HG03571 (cell line): Measurements from ENCODE around the gene FAM110D.

Experiments
- ATAC-seq: cut with Tn5 transposase; IDR thresholded peaks from one replicate; pipeline ENCODE4 v1.9.1; 2021; ENCODE audit not compliant: unreplicated experiment

Gene FAM110D

DNA sequence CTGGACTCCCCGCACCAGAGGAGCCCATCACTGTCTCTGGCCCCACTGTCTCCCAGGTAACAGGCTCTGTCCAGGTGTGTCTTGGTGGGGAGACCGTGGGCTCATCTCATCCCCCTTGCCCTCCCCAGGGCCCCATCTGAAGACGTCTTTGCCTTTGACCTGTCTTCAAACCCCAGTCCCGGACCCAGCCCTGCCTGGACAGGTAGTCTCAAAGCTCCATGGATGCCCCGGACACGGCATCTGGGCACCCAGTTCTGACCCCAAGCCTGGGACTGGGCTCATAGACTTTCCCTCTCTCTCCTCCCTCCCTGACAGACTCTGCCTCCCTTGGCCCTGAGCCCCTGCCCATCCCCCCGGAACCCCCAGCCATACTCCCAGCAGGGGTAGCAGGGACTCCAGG lies 25.2 kb downstream of the FAM110D start:
- no peak for ATAC-seq

DNA sequence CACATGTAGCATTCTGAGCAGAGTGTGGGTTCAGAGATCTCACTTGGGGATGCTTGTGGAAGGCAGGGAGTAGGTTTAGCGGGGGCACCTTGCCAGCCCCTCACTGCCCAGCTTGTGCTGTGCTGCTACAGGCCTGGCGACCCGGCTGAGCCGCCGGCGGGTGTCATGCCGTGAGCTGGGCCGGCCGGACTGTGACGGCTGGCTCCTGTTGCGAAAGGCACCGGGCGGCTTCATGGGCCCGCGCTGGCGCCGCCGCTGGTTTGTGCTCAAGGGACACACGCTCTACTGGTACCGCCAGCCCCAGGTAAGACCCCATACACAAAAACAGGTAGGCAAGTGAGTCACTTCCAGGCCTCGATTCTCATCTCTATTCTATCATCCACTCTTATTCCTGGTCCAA lies 26.0 kb downstream of the FAM110D start:
- ATAC-seq = no peak

DNA sequence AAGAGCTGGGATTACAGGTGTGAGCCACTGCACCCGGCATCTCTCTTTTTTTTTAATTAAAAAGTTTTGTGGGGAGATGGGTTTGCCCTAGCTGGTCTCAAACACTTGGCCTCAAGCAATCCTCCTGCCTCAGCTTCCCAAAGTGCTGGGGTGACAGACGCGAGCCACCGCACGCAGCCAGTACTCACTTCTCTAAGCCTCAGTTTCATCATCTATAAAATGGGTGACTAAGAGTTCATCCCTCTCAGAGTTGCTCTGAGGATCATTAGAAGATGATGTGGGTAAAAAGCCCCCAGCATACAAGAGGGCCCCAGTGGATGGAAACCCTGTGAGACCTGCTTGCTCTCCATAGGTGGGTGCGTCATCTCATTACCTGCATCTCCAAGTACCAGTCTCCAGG lies 29.0 kb downstream of the FAM110D start:
- no peak for ATAC-seq

DNA sequence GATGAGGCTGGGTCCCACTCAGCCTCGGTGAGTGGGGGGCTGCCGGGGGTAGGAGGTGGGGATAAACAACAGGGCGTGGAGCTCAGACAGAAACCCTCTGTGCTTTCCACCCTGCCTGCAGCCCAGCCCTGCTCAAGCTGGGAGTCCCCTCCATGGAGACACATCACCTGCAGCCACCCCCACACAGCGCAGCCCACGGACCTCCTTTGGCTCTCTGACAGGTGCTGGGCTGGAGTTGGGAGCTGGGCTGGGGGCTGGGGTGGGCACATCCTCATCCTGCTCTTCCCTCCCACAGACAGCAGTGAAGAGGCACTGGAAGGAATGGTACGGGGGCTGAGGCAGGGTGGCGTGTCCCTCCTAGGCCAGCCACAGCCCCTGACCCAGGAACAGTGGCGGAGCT lies 29.6 kb downstream of the FAM110D start:
- ATAC-seq = no peak

DNA sequence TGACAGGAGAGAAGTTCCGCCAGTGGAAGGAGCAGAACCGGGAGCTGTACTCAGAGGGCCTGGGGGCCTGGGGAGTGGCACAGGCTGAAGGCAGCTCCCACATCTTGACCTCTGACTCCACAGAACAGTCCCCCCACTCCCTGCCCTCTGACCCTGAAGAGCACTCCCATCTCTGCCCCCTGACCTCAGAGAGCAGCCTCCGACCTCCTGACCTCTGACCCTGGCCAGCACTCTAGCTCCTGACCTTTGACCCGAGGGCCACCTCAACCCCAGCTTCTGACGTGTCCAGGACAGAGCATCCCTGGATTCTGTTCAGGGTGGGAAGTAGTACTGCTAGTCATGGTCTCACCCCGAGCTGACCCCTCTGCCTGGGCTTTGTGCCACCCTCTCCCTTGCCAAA lies 30.5 kb downstream of the FAM110D start:
- no peak for ATAC-seq

DNA sequence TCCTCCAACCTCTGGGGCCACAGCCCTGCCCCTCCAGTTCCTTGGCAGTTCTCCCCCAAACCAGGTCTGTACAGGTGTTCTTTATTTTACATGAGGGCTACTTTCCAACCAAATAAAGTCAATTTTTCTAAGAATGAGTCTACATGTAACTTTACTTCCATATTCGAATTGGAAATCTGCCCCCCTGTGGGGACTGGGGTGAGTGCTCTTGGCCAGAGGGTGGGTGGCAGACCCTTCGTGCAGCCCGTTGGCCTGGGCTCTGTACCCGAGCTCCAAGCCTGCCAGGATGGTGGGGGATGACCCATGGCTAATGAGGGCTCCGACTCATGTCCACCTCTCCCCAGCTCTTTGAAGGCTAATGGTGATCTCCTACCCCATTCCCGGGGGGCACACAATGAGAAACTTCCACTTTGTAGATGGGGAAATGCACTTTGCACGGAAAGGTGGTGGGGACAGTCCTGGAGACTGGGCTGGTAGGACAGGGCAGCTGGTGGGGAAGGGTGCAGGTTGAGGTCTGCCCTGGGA lies 30.9 kb downstream of the FAM110D start:
- no peak for ATAC-seq

DNA sequence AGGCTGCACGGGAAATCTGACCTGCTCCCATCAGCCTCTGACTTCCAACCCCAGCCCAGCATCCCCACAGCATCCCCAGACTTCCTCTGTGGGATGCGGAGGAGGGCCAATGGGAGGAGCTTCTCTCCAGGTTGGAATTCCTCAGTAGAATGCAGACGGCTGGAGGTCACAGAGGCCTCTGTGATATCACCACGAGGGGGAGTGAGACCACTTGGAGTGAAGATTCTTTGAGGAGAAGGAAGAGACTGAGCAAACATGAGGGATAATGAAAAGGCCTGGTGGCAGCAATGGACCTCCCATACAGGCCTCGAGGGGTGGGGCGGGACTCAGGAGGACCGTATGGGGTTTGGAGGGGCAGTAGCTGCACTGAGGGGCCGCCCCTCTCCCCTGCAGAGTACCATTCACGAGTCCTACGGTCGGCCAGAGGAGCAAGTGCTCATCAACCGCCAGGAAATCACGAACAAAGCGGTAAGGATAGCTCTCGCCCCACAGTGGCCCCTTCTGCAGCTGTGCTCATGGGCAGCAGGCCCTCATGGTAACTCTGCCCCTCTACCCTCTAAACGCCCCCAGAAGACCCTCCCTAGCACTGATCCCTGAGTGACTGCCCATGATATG lies 31.6 kb downstream of the FAM110D start, which contains the start of gene CATSPER4:
Gene CATSPER4, plus strand, starts transcription at position 230 of the 615 bp plus-strand sequence. Its CDS starts 26 bp downstream, at position 256.
- no peak for ATAC-seq

DNA sequence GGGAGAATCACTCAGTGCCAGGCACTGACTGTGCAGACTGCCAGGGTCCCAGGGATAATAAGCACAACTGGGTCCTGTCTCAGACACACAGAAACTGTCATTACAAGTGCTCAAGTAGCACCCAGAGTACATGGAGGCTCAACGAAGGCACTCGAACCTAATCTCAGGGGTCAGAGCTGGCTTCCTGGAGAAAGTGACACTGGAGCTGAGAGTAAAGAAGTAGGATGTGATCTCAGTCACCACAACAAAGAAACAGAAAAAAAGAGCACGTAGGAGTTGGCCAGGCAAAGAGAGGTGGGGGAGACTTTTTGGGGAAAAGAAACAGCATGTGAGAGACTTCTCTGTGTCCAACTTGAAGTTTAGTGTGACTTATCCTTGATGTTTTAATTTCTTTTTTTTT lies 32.9 kb downstream of the FAM110D start:
- no peak for ATAC-seq

DNA sequence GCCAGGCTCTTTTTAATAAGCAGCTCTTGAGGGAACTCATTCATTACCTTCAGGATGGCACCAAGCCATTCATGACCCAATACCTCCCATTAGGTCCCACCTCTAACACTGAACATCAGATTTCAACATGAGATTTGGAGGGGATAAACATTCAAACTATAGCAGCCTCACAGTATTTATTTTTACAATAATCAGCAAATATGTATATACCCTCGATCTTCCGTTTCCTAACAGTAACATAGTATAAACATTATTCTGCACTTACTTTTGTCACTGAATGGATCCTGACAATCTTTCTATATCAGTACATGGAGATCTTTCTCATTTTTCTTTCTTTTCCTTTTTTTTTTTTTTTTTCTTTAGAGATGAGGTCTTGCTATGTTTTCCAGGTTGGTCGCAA lies 36.9 kb downstream of the FAM110D start:
- ATAC-seq = no peak

DNA sequence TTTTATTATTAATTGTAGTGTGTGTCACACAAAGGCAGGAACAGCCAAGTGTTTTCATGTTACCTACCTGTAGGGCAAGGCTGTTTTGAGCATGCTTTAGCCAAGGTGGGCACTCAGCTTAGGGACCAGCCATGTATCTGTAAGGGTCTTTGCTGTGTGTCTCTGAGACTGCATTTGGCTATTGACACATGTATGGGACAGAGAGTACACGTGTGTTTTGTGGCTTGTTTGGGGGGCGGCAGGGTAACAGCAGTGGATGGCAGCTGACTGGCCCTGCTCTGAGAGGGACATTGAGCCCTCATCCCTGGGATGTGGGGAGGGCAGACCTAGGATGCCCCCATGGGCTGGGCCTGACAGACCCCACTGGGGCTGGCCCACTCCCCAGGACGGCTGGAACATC lies 38.4 kb downstream of the FAM110D start:
- ATAC-seq = no peak

DNA sequence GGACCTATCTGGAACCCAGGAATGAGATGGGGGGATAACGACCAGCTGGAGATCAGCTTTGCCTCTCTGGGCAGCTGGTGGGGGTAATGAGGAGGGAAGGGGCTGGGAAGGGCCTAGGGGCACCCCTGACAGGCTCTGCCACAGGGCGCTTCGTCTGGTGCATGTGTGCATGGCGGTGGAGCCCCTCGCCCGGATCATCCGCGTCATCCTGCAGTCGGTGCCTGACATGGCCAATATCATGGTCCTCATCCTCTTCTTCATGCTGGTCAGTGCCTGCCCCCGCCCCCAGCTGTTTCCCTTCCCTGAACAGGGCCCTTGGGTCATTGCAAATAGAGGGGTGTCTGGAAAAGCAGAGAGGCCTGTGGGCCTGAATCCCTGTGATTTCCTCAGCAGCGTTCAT lies 38.9 kb downstream of the FAM110D start:
- ATAC-seq = no peak

DNA sequence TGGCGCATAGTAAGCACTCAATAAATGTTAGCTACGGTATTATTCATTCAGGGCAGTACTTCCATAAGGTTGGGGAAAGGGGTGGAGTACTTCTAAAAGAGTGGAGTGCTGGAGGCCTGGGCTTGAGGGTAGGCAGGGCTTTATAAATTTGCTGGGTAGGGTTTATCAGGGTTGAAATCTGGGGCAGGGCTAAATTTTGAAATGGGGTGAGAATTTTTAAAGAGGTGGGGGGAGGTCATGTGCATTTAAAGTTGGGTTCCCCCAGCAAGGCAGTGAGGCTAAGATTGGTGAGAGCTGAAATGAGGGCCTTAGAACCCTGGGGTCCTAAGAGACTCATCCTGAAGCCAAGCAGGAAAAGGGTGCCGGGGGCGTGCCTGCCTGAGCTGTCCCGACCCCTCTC lies 41.5 kb downstream of the FAM110D start:
- no peak for ATAC-seq

DNA sequence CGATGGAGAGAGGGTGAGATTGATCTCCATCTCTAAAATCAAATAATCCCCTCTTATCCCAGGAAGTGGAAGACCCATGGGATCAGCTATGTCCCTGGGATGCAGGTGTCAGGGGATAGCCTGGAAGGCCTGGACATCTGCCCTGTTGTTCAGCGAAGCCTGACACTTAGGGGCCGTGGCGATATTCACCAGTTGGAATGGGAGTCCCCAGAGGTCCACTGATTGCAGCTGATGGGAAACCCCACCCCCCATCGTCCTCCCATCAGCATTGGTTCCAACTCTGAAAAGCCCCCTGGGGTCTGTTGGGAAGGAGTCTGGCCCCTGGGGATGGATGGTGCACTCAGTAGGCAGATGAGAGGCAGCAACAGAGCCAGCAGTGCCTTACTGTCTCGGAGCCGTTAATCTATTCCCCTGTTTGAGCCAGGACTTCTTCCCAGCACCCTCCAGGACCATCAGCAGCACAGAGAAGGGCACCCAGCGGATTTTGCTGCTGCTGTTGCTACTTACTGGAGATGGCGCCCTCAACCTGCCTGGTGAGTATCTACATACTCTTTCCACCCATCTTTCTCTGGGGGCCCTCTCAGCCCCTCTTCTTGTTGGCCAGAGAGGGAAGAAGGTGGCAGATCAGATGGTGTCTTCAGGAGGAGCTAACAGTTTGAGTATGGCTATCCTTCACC lies 44.9 kb downstream of the FAM110D start:
- ATAC-seq = no peak

DNA sequence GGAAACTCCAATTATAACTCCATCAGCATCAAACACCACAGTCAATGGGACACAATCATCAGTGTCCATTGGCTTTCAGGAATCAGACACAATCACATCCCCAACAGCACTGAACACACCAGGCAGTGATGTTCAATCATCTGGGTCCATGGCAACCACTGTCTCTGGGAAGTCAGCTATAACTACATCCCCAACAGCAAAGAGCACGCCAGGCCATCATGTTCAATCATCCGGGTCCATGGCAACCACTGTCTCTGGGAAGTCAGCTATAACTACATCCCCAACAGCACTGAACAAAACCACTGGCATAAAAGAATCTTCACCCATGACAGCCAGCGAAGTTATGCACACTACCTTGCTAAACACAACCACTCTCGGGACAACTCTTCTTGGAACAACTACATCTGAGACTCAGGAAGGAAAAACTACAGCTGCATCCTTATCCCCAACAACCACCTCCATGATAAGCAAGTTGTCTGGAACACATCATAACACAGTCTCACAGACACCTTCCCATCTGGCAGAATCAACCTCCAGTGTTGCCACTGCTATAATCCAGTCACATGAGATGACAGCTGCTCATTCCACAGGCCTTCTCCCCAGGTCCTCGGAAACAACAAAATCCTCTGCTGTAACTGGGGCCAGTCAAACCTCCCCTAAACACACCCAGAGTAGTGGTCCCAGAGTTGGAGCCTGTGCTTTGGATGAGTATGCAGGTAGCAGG lies 51.4 kb downstream of the FAM110D start:
- no peak for ATAC-seq

DNA sequence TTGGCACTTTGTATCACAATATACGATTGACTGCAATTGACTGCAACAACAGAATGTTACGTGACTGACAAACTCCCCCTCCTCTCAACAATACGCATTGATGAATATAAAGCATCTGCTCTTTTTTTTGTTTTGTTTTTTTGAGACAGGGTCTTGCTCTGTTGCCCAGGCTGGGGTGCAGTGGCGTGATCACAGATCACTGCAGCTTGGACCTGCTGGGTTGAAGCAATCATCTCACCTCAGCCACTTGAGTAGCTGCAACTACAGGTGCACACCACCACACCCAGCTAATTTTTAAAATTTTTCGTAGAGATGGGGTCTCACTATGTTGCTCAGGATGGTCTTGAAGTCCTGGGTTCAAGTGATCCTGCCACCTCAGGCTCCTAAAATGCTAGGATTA lies 53.8 kb downstream of the FAM110D start:
- no peak for ATAC-seq

DNA sequence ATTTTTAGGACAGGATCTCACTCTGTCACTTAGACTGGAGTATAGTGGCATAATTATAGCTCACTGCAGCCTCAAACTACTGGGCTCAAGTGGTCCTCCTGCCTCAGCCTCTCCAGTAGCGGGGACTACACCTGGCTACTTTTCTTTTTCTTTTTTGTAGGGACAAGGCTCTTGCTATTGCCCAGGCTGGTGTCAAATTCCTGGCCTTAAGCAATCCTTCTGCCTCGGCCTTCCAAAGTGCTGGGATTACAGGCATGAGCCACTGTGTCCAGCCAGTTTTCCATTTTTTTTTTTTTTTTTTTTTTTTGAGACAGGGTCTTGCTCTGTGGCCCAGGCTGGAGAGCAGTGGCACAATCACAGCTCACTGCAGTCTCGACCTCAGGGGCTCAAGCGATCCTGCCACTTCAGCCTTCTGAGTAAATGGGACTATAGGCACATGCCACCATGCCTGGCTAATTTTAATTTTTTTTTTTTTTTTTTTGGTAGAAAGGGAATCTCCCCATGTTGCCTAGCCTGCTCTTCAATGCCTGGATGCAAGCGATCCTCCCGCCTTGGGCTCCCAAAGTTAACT lies 54.5 kb downstream of the FAM110D start:
- no peak for ATAC-seq
